Cardiac fibroblast (primary cell): Measurements from ENCODE around the gene FBXO30.

Experiments
- DNase-seq, 2 donors: peaks; one replicate each; pipeline versions ENCODE4 v3.0.0 to v3.0.0-alpha.2; 2010; ENCODE audit warnings: low read depth in 2 of 2
- H3K4me3 ChIP-seq, 2 donors: replicated peaks in 1 of 2; 1 replicate in 1 of 2; 2 replicates in 1 of 2; pipeline ENCODE4 v1.5.1; 2011; ENCODE audit warnings: low read depth in 2 of 2, low read length in 2 of 2, mild to moderate bottlenecking in 2 of 2, moderate library complexity in 1 of 2
- TF ChIP-seq, protein P1 (sequence below): IDR thresholded peaks from one replicate; pipeline ENCODE4 v1.5.1; 2011; ENCODE audit warnings: low read depth, mild to moderate bottlenecking, low read length, inconsistent platforms

The FBXO30 gene

DNA sequence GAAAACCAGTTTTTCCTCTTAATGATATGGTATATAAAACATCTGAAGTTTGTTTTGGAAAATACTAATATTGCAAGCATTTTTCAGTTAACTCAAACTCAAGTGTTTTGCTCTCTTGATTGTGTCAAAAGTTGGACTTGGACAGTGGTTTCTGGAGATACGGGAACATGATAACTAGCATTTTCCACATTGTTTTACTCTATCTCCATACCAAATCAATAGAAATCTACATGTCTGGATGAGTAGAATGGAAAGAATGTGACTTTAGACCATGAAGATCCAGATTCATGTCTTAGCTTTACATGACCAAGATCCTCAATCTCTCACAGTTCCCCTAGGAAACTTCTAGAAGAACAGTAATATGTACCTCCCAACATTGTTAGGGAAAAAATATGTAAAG is 22.2 kb upstream of the FBXO30 start:
- no peak overlapping the region for H3K4me3 ChIP-seq
- TF ChIP-seq, protein P1, sequence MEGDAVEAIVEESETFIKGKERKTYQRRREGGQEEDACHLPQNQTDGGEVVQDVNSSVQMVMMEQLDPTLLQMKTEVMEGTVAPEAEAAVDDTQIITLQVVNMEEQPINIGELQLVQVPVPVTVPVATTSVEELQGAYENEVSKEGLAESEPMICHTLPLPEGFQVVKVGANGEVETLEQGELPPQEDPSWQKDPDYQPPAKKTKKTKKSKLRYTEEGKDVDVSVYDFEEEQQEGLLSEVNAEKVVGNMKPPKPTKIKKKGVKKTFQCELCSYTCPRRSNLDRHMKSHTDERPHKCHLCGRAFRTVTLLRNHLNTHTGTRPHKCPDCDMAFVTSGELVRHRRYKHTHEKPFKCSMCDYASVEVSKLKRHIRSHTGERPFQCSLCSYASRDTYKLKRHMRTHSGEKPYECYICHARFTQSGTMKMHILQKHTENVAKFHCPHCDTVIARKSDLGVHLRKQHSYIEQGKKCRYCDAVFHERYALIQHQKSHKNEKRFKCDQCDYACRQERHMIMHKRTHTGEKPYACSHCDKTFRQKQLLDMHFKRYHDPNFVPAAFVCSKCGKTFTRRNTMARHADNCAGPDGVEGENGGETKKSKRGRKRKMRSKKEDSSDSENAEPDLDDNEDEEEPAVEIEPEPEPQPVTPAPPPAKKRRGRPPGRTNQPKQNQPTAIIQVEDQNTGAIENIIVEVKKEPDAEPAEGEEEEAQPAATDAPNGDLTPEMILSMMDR = no peak
- DNase-seq = peak in 1 of 2 donors; percentile 7

DNA sequence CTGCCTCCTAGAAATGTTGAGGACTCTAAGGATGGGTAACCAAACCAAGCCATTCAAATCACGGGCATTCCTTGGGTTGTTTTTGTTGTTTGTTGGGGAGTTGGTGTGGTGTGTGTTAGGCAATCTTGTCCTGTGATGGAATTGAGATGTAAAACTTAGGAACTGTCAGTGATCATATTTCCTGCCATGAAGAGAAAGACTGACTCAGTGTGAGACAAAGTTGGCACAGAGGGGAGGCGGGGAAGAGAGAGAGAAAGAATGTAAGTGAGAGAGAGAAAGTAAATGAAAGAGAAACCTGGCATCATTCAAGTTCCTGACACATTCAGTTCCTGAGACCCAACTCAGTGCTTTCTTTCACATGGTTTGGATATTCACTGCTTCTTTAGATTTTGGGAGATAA is 21.6 kb upstream of the FBXO30 start:
- H3K4me3 ChIP-seq = no peak overlapping the region
- TF ChIP-seq, protein P1 = no peak
- DNase-seq = peak; percentile 76 to 79

DNA sequence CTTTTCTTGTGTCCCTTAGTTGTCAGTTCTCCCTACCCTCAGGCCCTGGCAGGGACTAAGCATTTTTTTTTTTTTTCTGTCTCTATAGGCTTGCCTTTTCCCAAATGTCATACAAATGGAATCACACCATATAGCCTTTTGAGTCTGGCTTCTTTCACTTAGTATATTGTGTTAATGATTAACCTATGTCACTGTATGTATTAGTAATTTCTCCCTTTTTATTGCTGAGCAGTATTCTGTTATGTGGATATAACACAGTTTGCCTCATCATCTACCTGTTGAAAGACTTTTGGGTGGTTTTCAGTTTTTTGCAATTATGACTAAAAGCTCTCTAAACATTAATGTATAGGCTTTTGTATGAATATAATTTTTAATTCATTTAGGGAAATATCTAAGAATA is 16.0 kb upstream of the FBXO30 start:
- TF ChIP-seq, protein P1 = no peak
- H3K4me3 ChIP-seq = no peak overlapping the region
- DNase-seq = no peak

DNA sequence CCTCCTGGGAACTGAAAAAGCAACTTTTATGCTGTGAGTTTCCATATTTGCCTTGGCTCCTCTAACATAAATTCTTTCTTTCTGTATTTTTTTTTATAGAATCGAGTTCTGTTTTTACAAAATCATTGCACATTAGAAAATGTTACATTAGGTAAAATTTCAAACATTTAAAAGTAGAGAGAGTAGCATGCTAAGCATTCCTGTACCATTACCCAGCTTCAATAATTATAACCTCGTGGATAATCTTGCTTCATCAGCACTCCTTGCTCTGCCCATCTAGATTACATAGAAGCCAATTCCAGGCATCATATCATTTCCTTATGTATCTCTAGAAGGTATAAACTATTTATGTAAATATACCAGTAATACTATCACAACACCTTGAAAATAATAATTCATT is 15.4 kb upstream of the FBXO30 start:
- TF ChIP-seq, protein P1 = no peak
- DNase-seq = no peak

DNA sequence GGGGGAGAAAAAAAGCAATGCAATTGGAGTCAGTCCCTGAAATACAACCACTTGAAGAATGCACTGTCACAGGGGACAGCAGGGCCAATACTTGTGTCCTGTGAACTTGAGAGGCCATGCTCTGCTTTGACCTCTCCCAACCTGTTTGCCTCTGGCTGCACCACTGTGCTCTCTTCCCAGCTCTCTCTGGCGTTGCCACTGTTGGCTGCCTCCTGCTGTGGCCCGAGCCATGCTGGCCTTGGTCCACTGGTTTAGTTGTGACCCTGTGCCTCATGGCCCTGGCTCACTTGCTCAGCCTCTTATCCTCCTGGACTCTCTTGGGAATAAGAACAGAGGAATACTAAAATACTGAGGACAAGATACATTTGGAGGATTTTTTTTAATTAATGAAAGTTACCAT is 14.5 kb upstream of the FBXO30 start:
- H3K4me3 ChIP-seq = no peak overlapping the region
- TF ChIP-seq, protein P1 = no peak
- no peak for DNase-seq

More for the DNA sequence above, 15.4 kb upstream of the FBXO30 start:
- H3K4me3 ChIP-seq = no peak overlapping the region

DNA sequence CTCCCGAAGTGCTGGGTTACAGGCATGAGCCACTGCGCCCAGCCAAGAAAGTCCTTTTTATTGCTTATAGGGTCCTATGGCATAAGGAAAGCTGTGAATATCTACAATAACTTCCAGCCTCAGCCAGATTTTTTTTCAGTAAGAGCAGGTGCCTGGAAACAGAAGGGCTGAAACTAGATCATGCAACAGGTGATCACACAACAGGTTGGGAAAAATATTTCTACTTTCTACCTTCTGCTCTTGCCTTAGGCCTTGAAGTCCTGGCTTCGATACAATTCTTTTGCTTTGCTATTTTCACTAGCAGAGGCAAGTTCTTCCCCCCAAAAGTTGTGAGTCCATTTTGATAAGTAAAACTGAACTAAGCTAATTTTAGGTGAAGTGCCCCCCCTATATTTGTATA is 9.7 kb upstream of the FBXO30 start:
- TF ChIP-seq, protein P1 = no peak
- DNase-seq = no peak
- H3K4me3 ChIP-seq = no peak overlapping the region

DNA sequence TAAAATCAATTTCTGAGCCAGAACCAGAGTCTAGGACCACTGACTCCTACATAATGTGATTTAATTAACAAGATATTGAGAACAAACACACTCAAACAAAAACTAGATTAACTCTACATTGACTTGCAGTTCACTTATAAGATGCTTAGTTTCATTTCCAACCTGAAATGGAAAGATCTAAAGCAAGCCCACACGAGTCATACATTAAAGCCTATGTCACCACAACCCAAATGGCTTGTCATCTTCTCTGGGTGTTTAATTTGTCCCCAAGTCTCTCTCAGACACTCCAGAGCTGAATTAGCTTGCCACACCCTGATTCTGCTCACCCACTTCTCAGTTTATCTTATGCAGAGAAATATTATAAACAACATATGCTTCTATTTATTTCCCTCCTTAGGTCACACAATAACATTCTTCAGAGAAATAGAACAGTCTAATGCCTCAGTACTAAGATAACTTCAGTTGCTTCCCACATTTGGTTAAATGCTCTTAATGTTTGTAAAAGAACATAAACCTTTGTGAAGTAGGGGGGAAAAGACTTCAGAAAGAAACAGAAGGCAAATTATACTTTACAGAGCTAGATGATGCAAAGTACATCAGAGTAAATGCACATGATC is 8.8 kb upstream of the FBXO30 start:
- TF ChIP-seq, protein P1 = no peak
- no peak overlapping the region for H3K4me3 ChIP-seq
- no peak for DNase-seq
